ENCODE results near the gene BCORL1.

- TF ChIP-seq, protein P1, sequence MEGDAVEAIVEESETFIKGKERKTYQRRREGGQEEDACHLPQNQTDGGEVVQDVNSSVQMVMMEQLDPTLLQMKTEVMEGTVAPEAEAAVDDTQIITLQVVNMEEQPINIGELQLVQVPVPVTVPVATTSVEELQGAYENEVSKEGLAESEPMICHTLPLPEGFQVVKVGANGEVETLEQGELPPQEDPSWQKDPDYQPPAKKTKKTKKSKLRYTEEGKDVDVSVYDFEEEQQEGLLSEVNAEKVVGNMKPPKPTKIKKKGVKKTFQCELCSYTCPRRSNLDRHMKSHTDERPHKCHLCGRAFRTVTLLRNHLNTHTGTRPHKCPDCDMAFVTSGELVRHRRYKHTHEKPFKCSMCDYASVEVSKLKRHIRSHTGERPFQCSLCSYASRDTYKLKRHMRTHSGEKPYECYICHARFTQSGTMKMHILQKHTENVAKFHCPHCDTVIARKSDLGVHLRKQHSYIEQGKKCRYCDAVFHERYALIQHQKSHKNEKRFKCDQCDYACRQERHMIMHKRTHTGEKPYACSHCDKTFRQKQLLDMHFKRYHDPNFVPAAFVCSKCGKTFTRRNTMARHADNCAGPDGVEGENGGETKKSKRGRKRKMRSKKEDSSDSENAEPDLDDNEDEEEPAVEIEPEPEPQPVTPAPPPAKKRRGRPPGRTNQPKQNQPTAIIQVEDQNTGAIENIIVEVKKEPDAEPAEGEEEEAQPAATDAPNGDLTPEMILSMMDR (IDR thresholded peaks at IDR 0.05) = no peak
- no peak for TF ChIP-seq EZH2 (IDR thresholded peaks at IDR 0.05; ENCODE audit: borderline replicate concordance, insufficient read depth, low read depth, low read length, poor library complexity, severe bottlenecking)
Observed at GRCh38 chrX:129953881-129954280, 28.6 kb upstream of the BCORL1 start.

Measured in B cell (primary cell).